HG03045 (cell line): ENCODE measurements around the gene PHKG2.
"Not testable (repeated sequence)": the region's sequence is repeated elsewhere in the genome, so short reads cannot be mapped to it uniquely, and the experiment has no call there.

ENCODE experiments used
- ATAC-seq: cut with Tn5 transposase; IDR thresholded peaks from one replicate; pipeline ENCODE4 v1.9.1; 2021; ENCODE audit warnings: mild to moderate bottlenecking, moderate library complexity; ENCODE audit not compliant: unreplicated experiment

Gene PHKG2, protein sequence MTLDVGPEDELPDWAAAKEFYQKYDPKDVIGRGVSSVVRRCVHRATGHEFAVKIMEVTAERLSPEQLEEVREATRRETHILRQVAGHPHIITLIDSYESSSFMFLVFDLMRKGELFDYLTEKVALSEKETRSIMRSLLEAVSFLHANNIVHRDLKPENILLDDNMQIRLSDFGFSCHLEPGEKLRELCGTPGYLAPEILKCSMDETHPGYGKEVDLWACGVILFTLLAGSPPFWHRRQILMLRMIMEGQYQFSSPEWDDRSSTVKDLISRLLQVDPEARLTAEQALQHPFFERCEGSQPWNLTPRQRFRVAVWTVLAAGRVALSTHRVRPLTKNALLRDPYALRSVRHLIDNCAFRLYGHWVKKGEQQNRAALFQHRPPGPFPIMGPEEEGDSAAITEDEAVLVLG

DNA sequence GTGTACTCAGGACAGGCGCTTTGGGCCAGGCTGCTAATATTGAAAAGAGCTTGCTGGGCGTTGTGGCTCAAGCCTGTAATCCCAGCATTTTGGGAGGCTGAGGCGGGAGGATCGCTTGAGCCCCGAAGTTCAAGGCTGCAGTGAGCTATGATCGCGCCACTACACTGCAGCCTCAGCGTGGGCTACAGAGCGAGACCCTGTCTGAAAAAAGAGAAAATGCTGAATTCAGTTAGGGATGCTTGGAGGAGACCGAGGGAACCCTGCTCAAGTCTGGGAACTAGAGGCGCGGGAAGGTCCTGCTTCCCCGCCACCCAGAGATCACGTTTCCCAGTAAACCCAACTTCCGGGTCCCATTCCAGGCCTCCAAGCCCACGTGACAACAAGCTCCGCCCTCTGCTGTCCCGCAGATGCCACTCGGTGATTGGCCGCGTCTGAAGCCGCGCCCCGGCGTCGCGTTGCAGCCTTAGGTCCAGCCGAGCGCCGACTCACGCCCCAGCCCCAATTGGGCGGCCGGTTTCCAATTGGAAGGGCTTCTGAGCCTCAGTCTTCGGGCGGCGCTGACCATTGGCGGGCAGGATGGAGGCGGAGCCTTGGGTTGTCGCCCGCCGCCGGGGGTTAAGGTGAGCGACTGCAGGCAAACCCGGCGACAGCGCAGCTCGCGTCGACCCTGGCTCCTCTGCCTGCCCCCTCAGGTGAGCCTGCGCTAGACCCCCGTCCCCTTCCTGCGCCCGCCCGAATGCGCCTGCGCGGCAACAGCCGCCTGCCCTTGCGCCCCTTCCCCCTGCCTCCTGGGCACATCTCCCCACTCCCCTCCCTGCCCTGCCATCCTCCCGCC is at the start of gene PHKG2:
PHKG2 (plus strand) TSS at position 627 of the 835 bp plus-strand sequence. CDS start 396 bp downstream, outside the sequence.
- peak; percentile 98 for ATAC-seq

DNA sequence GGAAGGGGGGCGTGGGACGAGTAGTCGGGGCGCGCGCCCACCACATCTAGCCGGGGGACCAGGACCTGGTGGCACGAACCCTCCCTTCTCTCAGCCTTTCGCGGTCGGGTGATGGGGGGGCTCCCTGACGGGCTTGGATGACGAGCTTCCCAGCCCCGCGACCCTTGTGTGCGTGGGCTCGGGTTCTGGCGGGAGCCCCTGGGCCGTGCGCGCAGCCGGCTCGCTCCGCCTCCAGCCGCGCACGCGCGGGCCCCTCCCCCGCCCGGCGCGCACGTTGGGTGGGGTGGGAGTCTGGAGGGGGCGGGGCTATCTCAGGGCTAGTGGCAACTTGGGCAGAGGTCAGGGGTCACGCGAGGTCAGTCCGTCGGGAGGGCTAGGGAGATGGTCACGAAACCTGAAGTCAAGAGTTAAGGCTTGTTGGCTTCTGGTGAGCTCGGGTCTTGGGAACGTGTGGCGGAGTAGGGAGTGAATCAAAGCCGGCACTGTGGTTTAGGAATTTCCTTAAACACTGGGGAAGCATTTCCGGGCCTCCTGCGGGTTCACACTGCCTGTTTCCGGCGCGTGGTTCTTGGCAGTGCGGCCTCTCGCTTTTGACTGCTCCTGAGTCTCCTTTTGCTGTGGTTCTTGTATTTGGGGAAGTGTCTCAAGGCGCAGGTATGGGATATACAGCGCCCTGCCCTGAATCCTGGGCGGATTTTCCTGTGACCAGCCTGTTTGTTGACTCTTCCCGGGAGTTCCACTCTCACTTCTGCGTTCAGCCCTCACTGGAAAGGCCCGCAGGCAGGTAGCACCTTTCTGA is 49.2 kb upstream of the PHKG2 start, which contains the start of gene SRCAP:
SRCAP (plus strand) TSS at position 356 of the 799 bp plus-strand sequence. CDS start 1,654 bp downstream, outside the sequence.
- ATAC-seq: peak; percentile 39

DNA sequence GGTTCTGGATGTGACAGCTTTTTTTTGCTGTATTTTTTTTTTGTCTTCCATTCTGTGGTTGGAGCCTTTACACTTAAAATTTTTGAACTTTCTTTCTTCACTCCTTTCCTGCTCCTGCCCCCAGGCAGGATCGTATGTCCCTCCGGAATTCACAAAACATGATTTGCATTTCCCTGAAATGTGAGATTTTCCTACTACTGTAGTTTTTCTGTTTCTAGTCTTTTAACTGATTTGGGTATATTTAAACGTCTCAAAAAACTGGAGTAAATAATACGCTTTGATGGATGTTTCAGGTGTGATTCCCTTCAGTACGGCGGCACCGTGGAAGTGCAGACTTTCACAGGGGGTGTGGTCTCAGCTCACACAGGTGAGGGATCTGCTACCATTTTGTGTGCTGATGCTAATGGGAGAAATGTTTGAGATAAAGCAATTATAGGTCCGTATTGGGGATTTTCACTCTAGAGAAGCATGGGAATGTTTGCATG is 48.6 kb upstream of the PHKG2 start:
- no peak for ATAC-seq

DNA sequence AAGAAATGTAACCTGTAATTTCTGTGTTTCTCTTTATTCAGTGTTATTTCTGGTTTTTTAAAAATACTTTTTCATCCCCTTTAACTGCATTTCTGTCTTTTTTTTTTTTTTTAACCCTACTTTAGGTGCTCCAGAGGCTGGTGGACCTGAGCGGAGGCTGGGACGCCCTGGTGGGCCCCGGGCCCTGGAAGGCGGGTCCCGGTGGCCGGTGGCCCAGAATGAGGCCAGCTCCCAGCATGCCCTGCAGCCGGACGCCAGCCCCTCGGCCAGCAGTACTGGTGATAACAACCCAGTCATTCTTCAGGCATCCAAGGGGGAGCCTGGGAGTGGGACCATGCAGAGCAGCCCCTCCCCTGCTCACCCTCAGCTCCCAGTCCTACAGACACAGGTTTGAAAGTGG is 47.7 kb upstream of the PHKG2 start:
- ATAC-seq: no peak

DNA sequence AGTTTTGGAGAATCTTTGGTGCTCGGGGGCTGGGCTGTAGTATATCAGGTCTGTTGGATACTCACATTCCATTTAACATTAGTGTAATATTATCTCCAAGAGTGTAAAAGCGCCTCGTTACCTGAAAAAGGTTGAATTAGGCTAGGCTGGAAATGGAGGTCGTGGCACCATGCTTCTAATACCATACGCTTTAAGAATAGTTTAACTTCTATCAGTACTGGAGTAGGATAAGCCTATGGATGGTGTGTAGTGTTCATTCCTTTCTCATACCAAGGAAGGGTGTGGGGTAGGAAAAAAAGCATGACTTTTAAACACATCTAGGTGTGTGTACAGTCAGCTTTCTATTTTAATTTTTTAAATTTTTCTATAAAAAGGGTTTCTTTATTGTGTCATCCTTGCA is 47.3 kb upstream of the PHKG2 start:
- no peak for ATAC-seq

DNA sequence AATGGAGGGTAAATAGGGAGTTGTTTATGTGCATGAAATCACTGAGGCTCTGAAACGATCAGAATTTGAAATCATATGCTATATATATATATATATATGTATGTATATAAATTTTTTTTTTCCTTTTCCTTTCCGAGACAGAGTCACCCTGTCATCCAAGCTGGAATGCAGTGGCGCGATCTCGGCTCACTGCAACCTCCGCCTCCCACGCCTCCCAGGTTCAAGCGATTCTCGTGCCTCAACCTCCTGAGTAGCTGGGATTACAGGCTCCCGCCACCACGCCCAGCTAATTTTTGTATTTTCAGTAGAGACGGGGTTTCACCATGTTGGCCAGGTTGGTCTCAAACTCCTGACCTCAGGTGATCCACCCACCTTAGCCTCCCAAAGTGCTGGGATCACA is 45.2 kb upstream of the PHKG2 start:
- not testable (repeated sequence) for ATAC-seq

DNA sequence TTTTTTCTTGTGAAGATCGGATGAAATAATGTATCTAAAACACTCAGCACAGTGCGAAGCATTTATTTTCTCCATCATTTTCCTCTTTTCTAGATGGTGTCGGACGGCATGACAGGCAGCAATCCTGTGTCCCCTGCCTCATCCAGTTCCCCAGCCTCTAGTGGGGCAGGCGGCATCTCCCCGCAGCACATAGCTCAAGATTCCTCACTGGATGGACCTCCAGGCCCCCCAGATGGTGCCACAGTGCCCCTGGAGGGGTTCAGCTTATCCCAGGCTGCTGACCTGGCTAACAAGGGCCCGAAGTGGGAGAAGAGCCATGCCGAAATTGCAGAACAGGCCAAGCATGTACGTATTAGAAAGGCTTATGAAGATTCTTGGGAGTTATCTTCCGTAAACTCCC is 44.3 kb upstream of the PHKG2 start:
- no peak for ATAC-seq

DNA sequence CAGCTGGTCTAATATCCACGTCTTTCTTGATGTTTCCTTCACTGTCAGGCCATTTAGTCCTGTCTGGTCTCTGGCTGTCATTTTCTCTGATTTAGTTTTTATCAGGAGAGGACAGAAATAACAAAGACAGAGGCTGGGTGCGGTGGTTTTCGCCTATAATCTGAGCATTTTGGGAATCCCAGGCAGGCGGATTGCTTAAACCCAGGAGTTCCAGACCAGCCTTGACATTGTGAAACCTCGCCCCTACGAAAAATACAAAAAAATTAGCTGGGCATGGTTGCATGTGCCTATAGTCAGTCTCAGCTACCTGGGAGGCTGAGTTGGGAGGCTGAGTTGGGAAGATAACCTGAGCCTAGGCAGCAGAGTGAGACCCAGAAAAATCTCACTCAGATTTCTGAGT is 42.2 kb upstream of the PHKG2 start:
- ATAC-seq: no peak

DNA sequence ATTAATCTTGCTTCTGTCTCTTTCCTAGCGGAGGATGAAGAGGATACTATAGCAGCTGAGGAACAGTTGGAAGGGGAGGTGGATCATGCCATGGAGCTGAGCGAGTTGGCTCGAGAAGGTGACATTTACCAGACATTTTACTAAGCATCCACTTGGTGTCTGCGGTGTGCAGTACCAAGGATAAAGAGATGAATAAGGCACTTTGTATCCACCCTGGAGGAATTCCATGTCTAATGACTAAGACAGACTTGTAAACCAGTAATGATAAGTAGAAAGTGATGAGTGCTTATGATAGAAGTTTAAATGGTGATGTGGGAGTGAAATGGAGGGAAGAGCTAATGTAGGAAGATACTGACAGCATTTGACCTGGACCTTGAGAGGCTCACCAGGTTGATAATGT is 37.3 kb upstream of the PHKG2 start:
- no peak for ATAC-seq

DNA sequence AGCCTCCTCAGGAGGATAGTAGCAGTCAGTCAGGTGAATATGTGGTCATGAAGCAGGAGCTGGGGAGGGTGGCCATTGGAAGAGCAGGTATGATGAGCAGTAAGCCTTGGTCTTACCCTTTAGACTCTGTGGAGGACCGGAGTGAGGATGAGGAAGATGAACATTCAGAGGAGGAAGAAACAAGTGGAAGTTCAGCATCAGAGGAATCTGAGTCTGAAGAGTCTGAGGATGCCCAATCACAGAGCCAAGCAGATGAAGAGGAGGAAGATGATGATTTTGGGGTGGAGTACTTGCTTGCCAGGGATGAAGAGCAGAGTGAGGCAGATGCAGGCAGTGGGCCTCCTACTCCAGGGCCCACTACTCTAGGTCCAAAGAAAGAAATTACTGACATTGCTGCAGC is 36.5 kb upstream of the PHKG2 start:
- no peak for ATAC-seq

DNA sequence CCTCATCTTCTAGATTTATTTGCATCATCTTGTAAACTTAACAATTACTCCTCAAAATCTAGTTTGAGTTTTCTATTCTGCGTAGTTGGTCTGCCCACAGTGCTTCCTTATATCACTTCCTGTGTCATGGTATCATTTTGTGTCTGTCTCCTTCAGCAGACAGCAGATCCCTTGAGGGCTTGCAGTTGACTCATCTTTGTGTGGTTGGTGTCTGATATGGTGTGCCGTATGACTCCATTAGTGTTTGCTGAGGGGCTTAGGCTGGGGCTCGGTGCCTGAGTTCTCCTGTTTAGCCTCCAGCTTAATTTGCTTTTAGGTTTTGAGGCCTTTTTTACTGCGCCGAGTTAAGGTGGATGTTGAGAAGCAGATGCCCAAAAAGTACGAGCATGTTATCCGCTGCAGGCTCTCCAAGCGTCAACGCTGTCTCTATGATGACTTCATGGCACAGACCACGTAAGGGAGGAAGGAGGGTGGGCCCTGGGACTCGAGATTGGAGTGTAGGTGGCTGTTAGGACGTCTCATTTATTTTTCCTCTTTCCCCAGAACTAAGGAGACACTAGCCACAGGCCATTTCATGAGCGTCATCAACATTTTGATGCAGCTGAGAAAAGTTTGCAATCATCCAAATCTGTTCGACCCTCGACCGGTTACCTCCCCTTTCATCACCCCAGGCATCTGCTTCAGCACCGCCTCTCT is 32.3 kb upstream of the PHKG2 start:
- no peak for ATAC-seq

DNA sequence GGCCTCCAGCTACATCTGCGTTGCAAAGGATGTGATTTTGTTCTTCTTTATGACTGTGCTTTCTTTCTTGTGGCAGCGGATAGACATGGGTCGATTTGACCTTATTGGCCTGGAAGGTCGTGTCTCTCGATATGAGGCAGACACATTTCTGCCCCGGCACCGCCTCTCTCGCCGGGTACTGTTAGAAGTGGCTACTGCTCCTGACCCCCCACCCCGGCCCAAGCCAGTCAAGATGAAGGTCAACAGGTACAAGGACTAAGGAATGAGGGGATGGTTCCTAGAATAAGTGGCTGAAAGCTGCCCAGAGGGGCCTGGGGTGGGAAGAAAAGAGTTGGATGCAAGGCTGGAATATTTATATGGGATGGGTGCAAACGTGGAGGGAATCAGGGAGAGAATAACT is 28.1 kb upstream of the PHKG2 start:
- ATAC-seq: no peak

DNA sequence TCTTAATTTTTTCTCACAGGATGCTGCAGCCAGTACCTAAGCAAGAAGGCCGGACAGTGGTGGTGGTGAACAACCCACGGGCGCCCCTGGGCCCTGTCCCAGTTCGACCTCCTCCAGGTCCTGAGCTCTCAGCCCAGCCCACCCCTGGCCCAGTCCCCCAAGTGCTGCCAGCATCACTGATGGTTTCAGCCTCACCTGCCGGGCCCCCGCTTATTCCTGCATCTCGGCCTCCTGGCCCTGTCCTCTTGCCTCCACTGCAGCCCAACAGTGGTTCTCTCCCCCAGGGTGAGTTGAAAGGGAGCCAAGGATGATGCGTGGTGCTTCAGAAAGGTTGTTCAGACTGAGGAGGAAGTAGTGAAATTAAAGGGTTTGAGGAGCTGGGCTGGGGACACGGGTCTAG is 27.5 kb upstream of the PHKG2 start:
- ATAC-seq: no peak

DNA sequence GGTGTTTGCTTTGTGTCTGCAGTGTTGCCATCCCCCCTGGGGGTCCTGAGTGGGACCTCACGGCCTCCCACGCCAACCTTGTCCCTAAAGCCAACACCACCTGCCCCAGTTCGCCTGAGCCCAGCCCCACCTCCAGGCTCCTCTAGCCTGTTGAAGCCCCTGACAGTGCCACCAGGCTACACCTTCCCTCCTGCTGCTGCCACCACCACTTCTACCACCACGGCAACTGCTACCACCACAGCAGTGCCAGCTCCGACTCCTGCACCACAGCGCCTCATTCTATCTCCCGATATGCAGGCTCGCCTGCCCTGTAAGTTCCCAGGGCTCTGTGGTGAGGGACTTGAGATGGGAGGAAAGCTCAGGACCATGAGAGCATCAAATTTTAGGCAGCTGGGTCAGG is 27.1 kb upstream of the PHKG2 start:
- no peak for ATAC-seq

DNA sequence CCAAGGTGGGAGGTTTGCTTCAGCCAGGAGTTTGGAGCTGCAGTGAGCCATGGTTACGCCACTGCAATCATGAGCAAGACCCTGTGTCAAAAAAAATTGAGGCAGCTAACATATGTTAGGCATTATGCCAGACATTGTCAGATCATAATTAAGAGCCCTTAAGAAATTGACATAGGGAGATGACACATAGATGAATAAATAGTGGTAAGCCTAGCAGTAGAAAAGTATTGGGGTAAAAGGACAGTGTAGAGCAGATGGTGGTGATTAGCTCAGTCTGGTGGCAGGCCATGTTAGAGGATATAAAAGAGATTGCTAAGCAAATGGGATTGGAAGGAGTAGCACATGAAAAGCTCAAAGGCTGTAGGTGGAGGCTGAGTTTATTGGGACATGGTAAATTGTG is 26.6 kb upstream of the PHKG2 start:
- ATAC-seq: no peak

DNA sequence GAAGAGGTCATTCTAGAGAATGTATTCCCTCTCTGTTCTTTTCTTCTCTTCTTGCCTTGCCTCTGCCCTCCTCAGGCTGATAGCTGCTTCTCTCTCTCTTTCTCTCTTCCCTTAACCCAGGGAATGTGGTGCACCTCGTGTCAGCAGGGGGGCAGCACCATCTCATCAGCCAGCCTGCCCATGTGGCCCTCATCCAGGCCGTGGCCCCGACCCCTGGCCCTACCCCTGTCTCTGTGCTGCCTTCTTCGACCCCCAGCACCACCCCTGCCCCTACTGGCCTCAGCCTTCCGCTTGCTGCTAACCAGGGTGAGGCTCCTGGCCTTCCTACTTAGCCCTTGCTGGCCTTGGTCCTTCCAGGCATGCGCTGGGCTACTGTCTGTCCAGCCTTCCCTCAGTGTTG is 25.8 kb upstream of the PHKG2 start:
- ATAC-seq: no peak

DNA sequence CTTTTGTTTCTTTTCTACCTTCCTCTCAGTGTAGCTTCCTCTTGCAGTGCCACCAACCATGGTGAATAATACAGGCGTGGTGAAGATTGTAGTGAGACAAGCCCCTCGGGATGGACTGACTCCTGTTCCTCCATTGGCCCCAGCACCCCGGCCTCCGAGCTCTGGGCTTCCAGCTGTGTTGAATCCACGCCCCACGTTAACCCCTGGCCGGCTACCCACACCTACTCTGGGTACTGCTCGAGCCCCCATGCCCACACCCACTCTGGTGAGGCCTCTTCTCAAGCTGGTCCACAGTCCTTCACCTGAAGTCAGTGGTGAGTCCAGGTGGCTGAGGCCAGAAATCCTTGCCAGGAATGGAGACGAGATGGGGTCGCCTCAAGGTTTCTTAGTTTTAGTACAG is 25.3 kb upstream of the PHKG2 start:
- no peak for ATAC-seq

DNA sequence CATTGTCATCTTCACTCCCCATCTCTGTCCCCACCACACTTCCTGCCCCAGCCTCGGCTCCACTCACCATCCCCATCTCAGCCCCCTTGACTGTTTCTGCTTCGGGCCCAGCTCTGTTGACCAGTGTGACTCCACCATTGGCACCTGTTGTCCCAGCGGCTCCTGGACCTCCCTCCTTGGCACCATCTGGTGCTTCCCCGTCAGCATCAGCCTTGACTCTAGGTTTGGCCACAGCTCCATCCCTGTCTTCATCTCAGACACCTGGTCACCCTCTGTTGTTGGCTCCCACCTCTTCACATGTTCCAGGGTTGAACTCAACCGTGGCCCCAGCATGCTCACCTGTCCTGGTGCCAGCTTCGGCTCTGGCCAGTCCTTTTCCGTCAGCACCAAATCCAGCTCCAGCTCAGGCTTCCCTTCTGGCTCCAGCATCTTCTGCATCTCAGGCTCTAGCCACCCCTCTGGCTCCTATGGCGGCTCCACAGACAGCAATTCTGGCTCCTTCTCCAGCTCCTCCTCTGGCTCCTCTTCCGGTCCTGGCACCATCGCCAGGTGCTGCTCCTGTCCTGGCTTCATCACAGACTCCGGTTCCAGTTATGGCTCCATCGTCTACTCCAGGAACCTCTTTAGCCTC is 24.4 kb upstream of the PHKG2 start:
- no peak for ATAC-seq

DNA sequence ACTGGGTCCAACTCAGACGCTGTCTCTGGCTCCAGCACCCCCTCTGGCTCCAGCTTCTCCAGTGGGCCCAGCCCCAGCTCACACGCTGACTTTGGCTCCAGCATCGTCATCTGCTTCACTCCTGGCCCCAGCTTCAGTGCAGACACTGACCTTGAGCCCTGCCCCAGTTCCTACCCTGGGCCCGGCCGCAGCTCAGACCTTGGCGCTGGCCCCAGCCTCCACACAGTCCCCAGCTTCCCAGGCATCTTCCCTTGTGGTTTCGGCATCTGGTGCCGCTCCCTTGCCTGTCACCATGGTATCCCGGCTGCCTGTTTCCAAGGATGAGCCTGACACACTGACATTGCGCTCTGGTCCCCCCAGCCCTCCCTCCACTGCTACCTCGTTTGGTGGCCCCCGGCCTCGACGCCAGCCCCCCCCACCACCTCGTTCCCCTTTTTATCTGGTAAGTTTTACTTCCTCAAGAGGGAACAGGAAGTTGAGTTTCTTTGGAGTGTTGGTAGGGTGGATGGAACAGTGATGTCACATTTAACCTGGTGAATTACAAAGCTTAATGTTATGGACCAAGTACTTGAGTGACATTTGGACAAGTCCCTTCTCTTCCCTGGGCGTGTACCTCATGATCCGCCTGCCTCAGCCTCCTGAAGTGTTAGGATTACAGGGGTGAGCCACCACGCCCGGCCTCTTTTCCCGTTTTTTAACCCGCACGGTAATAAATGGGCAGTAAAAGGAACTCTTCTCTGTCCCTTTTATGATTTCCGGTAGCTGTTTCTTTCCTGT is 23.4 kb upstream of the PHKG2 start:
- ATAC-seq: no peak
